GM12878 (cell line): Measurements from ENCODE around the gene WDTC1. TPM values are rescaled to one million over a fixed set of nuclear protein-coding genes. Genes with fewer than 3 reads are reported as not detected.

ENCODE experiments used
- HDAC2 ChIP-seq: fragments of 200-600 bp; sonication (generic); IDR thresholded peaks from 2 replicates; pipeline ENCODE4 v1.6.1; 2017
- PML ChIP-seq: IDR thresholded peaks from 2 replicates; pipeline ENCODE4 v1.6.1; 2012; ENCODE audit warnings: low read length, inconsistent platforms
- RAD21 ChIP-seq: IDR thresholded peaks from 2 replicates; pipeline ENCODE4 v1.6.1; 2011; ENCODE audit warnings: mild to moderate bottlenecking, low read depth, low read length, moderate library complexity; ENCODE audit not compliant: insufficient read depth
- SPI1 ChIP-seq: IDR thresholded peaks from 2 replicates; pipeline ENCODE4 v1.6.1; 2011; ENCODE audit warnings: low read depth, mild to moderate bottlenecking, low read length, moderate library complexity, borderline replicate concordance; ENCODE audit not compliant: insufficient read depth
- SUPT20H ChIP-seq: IDR thresholded peaks from 2 replicates; pipeline ENCODE4 v1.6.1; 2011; ENCODE audit warnings: low read depth, mild to moderate bottlenecking, low read length, moderate library complexity, borderline replicate concordance; ENCODE audit not compliant: control insufficient read depth
- WRNIP1 ChIP-seq: IDR thresholded peaks from 2 replicates; pipeline ENCODE4 v1.6.1; 2011; ENCODE audit warnings: low read depth, low read length, improper control_type of control experiment, borderline replicate concordance
- polyA plus RNA-seq, 11 experiments: library from polyadenylated mRNA; depleted of rRNA in 4 of 11; unstranded in 6 of 11; stranded (reverse) in 5 of 11; fragments of >200 nt; fragmentation: Nextera tagmentation in 4 of 11; fragmentation: Illumina TruSeq in 1 of 11; extraction: Ambion mirVana in 4 of 11; extraction: Trizol in 1 of 11; gene quantifications; 1 replicate in 1 of 11; 2 replicates in 10 of 11; pipeline versions ENCODE4 v1.2.1 to v1.2.3, GENCODE V29; 2011 to 2016; ENCODE audit warnings: inconsistent platforms in 2 of 11, missing spikeins in 2 of 11, low read depth in 1 of 11
- total RNA-seq, 4 experiments: library from RNA; depleted of rRNA in 3 of 4; stranded (reverse); fragments of >200 nt in 3 of 4; fragmentation: Illumina TruSeq in 1 of 4; extraction: Trizol in 1 of 4; gene quantifications; 2 replicates each; pipeline versions ENCODE4 v1.2.1 to v1.2.3, GENCODE V29; 2013 to 2021
- TF ChIP-seq, protein P1 (sequence below): fragments of 450-650 bp; formaldehyde crosslinking; IDR thresholded peaks from 2 replicates; pipeline ENCODE4 v1.4.0; 2020; ENCODE audit warnings: mild to moderate bottlenecking, moderate library complexity
- TF ChIP-seq, protein P2 (sequence below): fragments of 450-650 bp; IDR thresholded peaks from 2 replicates; pipeline ENCODE4 v1.6.1; 2017; ENCODE audit warnings: mild to moderate bottlenecking, low read depth, inconsistent platforms; ENCODE audit not compliant: poor library complexity, severe bottlenecking
- TF ChIP-seq, protein P3 (sequence below): fragments of 450-650 bp; IDR thresholded peaks from 2 replicates; pipeline ENCODE4 v1.6.1; 2017; ENCODE audit warnings: mild to moderate bottlenecking
- TF ChIP-seq, protein P4 (sequence below): IDR thresholded peaks from 2 replicates; pipeline ENCODE4 v1.6.1; 2012; ENCODE audit warnings: low read depth, low read length, improper control_type of control experiment

WDTC1 gene
- total and polyA plus RNA-seq, 10 of the 15 experiments (the other 5 are each of a cell fraction or from before 2014, with no cell fraction given): 0.21 to 28.7 (median 7.6) TPM

DNA sequence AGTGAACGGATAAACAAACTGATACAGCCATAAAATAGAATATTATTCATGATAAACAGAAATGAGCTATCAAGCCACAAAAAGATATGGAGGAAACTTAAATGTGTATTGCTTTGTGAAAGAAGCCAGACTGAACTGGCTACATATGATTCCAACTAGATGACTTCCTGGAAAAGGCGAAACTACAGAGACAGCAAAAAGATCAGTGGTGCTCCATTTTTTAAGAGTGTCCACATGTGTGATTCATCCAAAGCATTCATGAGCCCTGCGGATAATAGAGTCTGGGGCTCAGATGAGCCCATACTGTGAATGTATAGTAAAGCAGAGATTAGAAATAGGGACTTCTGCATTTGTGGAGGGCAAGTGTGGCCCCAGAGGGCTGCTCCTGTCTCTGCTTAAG, 79.7 kb downstream of the WDTC1 start (continued):
- TF ChIP-seq, protein P1, sequence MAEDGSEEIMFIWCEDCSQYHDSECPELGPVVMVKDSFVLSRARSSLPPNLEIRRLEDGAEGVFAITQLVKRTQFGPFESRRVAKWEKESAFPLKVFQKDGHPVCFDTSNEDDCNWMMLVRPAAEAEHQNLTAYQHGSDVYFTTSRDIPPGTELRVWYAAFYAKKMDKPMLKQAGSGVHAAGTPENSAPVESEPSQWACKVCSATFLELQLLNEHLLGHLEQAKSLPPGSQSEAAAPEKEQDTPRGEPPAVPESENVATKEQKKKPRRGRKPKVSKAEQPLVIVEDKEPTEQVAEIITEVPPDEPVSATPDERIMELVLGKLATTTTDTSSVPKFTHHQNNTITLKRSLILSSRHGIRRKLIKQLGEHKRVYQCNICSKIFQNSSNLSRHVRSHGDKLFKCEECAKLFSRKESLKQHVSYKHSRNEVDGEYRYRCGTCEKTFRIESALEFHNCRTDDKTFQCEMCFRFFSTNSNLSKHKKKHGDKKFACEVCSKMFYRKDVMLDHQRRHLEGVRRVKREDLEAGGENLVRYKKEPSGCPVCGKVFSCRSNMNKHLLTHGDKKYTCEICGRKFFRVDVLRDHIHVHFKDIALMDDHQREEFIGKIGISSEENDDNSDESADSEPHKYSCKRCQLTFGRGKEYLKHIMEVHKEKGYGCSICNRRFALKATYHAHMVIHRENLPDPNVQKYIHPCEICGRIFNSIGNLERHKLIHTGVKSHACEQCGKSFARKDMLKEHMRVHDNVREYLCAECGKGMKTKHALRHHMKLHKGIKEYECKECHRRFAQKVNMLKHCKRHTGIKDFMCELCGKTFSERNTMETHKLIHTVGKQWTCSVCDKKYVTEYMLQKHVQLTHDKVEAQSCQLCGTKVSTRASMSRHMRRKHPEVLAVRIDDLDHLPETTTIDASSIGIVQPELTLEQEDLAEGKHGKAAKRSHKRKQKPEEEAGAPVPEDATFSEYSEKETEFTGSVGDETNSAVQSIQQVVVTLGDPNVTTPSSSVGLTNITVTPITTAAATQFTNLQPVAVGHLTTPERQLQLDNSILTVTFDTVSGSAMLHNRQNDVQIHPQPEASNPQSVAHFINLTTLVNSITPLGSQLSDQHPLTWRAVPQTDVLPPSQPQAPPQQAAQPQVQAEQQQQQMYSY (CRISPR knock-in tag): no peak
- TF ChIP-seq, protein P2, sequence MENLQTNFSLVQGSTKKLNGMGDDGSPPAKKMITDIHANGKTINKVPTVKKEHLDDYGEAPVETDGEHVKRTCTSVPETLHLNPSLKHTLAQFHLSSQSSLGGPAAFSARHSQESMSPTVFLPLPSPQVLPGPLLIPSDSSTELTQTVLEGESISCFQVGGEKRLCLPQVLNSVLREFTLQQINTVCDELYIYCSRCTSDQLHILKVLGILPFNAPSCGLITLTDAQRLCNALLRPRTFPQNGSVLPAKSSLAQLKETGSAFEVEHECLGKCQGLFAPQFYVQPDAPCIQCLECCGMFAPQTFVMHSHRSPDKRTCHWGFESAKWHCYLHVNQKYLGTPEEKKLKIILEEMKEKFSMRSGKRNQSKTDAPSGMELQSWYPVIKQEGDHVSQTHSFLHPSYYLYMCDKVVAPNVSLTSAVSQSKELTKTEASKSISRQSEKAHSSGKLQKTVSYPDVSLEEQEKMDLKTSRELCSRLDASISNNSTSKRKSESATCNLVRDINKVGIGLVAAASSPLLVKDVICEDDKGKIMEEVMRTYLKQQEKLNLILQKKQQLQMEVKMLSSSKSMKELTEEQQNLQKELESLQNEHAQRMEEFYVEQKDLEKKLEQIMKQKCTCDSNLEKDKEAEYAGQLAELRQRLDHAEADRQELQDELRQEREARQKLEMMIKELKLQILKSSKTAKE: no peak
- TF ChIP-seq RAD21 (no peak), SPI1 (no peak), HDAC2 (no peak), SUPT20H (no peak), PML (no peak), WRNIP1 (no peak)
- TF ChIP-seq, protein P3, sequence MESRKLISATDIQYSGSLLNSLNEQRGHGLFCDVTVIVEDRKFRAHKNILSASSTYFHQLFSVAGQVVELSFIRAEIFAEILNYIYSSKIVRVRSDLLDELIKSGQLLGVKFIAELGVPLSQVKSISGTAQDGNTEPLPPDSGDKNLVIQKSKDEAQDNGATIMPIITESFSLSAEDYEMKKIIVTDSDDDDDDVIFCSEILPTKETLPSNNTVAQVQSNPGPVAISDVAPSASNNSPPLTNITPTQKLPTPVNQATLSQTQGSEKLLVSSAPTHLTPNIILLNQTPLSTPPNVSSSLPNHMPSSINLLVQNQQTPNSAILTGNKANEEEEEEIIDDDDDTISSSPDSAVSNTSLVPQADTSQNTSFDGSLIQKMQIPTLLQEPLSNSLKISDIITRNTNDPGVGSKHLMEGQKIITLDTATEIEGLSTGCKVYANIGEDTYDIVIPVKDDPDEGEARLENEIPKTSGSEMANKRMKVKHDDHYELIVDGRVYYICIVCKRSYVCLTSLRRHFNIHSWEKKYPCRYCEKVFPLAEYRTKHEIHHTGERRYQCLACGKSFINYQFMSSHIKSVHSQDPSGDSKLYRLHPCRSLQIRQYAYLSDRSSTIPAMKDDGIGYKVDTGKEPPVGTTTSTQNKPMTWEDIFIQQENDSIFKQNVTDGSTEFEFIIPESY: no peak
- TF ChIP-seq, protein P4, sequence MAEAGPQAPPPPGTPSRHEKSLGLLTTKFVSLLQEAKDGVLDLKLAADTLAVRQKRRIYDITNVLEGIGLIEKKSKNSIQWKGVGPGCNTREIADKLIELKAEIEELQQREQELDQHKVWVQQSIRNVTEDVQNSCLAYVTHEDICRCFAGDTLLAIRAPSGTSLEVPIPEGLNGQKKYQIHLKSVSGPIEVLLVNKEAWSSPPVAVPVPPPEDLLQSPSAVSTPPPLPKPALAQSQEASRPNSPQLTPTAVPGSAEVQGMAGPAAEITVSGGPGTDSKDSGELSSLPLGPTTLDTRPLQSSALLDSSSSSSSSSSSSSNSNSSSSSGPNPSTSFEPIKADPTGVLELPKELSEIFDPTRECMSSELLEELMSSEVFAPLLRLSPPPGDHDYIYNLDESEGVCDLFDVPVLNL: no peak
